ENCODE data around the gene SLC39A10.
A peak's percentile ranks its signal among the peaks of the same experiment; 100 is the strongest.
"Not testable (repeated sequence)": the region's sequence is repeated elsewhere in the genome, so short reads cannot be mapped to it uniquely, and the experiment has no call there.

SLC39A10 gene

GRCh38 chr2:195656859-195657633 lies at the start of gene SLC39A10:
SLC39A10 (plus strand) TSS chr2:195657226; CDS start chr2:195680043, 22,817 bp downstream.
- peak; percentile 99 for DNase-seq

GRCh38 chr2:195608768-195609454 lies 48.1 kb upstream of the SLC39A10 start:
- DNase-seq, result no peak

- DNase-seq, result no peak
Observed at GRCh38 chr2:195610717-195611116, 46.3 kb upstream of the SLC39A10 start.

- DNase-seq, result no peak
Observed at GRCh38 chr2:195612611-195613495, 44.2 kb upstream of the SLC39A10 start.

GRCh38 chr2:195613922-195614321 lies 43.1 kb upstream of the SLC39A10 start:
- DNase-seq, result no peak

GRCh38 chr2:195619590-195619989 lies 37.4 kb upstream of the SLC39A10 start:
- DNase-seq, result no peak

- no peak for DNase-seq
Observed at GRCh38 chr2:195620501-195620900, 36.5 kb upstream of the SLC39A10 start.

- DNase-seq, result no peak
Observed at GRCh38 chr2:195622966-195623365, 34.1 kb upstream of the SLC39A10 start.

GRCh38 chr2:195626507-195626906 lies 30.5 kb upstream of the SLC39A10 start:
- no peak for DNase-seq

- DNase-seq, result no peak
Observed at GRCh38 chr2:195628666-195629065, 28.4 kb upstream of the SLC39A10 start.

GRCh38 chr2:195632856-195633572 lies 24.0 kb upstream of the SLC39A10 start:
- no peak for DNase-seq

GRCh38 chr2:195633573-195633870 lies 23.5 kb upstream of the SLC39A10 start:
- no peak for DNase-seq

- no peak for DNase-seq
Observed at GRCh38 chr2:195633974-195634373, 23.1 kb upstream of the SLC39A10 start.

GRCh38 chr2:195636890-195637289 lies 20.1 kb upstream of the SLC39A10 start:
- no peak for DNase-seq

GRCh38 chr2:195638750-195639149 lies 18.3 kb upstream of the SLC39A10 start:
- DNase-seq, result no peak

- DNase-seq, result no peak
Observed at GRCh38 chr2:195639238-195639858, 17.7 kb upstream of the SLC39A10 start.

- no peak for DNase-seq
Observed at GRCh38 chr2:195639959-195640358, 17.1 kb upstream of the SLC39A10 start.

GRCh38 chr2:195642027-195642678 lies 14.9 kb upstream of the SLC39A10 start:
- DNase-seq, result no peak

- DNase-seq, result no peak
Observed at GRCh38 chr2:195642679-195643068, 14.4 kb upstream of the SLC39A10 start.

- not testable (repeated sequence) for DNase-seq
Observed at GRCh38 chr2:195644708-195645107, 12.3 kb upstream of the SLC39A10 start.

- no peak for DNase-seq
Observed at GRCh38 chr2:195645413-195645812, 11.6 kb upstream of the SLC39A10 start.

GRCh38 chr2:195646424-195646823 lies 10.6 kb upstream of the SLC39A10 start:
- no peak for DNase-seq

All from activated CD8-positive, alpha-beta memory T cell treated with anti-CD3 and anti-CD28 coated beads, Interleukin-2, amount 50 U/mL, for 48 hours (primary cell).